Measurements from ENCODE around the gene ARHGAP4.

The ARHGAP4 gene

DNA sequence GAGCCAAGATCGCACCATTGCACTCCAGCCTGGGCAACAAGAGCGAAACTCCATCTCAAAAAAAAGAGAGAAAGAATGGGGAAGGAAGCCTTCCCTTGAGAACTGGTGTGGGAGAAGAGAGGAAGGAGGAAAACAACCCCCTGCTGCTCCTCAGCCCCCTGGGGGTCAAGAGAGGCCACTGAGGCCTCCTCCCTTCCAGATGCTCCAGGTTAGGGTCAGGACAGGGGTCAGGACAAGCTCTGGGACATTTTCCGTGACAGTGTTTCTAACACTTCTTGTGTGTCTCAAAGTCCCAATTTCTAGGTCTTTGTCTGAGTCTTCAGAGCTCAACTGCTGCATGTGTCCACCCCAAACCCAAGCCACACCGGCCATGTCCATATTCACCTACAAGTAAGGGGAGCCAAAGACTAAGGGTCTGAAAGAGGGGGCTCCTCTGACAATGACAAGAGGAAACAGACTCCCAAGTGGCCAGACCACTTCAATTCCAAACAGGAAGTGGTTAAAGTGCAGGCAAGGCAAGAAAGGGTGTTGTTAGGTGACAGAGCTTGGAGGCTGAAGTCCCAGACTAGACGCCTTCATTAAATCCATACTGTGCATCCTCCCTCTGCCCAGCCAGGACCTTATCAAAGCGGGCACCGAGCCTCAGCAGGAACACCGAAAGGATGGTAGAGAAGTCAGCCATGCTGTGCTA, 48.3 kb downstream of the ARHGAP4 start:
- DNase-seq, result no peak

DNA sequence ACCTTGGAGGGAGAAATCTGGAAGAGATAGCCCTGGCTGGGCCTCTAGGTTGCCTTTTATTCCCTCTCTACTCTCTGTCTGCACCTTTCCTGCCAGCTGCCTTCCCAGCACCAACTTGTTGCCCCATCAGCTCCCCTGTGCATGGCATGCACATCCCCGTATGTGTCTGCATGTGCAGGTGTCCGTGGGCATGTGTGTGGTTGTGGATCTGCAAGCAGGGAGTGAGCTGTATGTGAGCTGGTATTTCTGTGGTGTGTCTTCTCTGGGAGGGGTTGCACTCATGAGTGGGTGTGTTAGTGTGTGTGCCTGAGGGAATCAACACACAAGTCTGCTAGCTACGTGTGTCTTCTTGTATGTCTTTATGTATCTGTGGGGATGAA, 50.0 kb downstream of the ARHGAP4 start:
- DNase-seq, result no peak

DNA sequence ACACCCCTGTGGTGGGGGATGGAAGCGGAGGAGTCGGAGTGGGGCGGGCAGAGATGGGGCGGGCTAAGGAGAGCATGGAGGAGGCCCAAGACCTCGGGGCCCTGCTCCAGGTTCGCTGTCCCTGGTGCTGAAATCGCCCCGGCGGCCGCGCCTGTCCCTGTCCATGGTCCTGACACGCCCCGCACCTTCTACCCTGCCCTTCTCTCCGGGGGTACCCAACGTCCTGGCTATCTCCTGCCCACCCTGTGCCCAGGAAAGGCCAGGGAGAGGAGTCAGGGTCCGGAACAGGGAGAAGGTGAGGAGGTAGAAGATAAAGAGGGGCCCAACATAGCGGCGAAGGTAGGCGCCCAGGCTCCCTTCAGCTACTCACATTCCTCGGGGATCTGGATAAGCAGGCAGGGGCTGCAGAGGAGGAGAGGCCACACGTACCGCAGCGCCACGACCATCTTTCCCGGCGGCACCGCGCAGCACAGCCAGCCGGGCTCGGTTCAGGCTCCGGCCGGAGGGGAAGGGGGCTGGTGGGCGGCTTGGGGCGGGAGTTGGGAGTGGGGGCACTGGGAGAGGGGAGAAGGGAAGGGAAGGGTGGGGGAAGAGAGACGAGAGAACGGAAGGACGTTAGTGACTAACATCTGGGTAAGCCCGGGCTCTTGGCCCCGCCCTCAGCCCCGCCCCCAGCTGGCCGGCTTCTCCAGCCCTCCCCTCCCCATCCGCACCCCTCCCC, 50.5 kb downstream of the ARHGAP4 start:
- no peak for DNase-seq

DNA sequence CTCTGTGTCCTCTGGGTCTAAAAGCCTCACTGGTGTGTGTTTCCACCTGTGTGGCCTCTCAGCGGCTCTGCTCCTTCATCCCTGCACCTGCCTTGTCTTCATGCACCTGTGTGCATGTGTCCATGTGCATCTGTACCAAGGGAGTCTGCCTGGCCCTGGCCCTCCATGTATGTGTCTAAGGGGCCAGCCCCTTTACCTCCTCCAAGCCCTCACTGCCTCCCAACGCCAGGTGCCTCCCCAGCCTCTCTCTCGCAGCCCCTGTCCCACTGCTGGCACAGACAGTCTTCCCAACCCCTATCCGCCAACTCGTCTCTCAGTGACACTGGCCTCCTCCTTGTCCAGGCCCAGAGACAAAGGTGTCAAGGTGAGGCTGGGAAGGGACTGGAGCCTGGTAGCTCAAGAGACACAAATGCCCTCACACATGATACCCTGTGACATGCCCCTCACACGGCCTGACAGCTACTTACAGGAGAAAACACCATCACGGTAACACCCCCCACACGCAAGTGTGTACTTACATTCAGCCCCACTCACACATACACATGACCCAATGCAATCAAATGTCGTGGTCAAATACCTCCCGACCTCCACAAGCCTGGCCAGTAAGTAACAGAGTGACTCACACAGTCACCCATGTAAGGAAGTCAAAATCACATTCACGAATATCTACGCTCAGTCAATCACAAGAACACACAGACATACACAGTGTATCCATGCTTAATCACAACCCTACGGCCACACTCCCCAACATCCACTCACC, 51.5 kb downstream of the ARHGAP4 start:
- DNase-seq, result no peak

DNA sequence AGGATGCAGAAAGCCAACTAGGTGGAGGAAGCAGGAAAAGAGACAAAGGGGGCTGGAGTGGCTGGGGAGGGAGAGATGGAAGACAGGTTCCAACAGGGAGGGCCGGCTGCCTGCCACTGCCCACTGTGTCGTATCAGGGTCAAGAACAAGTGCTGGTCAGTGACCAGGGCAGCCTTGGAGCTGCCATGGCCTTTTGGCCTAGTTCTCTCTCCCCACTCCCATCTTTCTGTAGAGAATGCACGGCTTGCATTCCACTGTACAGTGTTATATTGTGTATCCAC, 52.0 kb downstream of the ARHGAP4 start:
- DNase-seq, result no peak

DNA sequence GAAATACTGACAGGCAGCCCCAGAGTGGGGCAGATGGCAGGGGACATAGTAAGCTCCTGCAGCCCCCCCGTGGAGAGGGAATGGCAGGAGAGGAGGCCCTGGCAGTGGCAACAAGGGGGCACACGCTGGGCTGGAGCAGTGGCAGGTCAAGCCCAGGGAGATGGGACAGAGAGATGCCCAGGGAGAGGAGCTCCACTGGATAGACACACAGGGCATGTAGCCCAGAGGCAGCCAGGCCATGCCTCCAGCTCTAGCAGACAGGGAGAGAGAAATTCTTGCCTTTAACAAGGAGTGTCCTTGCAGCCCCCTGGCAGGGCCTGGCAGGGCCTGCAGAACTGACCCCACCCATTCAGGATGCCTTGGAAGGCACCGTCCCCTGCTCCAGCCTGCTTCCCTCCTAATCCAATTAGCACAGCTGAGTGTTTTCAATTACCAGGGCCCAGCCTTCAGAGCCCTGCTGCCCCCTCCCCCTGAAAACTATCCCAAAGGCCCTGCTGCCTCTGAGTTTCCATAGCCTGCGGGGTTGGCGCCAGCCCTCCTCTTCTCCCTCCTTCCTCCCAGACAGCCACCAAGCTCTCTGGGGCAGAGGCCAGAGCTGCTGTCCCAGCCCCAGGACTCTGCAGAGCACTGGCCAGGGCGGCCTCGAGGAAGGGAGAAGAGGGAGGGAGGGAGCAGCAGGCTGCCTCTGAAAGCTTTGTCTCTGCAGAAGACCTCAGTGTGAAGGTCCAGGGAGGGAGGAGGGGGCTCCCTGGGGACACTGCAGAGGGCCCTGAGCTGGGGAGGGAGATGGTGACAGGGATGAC, 52.6 kb downstream of the ARHGAP4 start:
- DNase-seq, result no peak

DNA sequence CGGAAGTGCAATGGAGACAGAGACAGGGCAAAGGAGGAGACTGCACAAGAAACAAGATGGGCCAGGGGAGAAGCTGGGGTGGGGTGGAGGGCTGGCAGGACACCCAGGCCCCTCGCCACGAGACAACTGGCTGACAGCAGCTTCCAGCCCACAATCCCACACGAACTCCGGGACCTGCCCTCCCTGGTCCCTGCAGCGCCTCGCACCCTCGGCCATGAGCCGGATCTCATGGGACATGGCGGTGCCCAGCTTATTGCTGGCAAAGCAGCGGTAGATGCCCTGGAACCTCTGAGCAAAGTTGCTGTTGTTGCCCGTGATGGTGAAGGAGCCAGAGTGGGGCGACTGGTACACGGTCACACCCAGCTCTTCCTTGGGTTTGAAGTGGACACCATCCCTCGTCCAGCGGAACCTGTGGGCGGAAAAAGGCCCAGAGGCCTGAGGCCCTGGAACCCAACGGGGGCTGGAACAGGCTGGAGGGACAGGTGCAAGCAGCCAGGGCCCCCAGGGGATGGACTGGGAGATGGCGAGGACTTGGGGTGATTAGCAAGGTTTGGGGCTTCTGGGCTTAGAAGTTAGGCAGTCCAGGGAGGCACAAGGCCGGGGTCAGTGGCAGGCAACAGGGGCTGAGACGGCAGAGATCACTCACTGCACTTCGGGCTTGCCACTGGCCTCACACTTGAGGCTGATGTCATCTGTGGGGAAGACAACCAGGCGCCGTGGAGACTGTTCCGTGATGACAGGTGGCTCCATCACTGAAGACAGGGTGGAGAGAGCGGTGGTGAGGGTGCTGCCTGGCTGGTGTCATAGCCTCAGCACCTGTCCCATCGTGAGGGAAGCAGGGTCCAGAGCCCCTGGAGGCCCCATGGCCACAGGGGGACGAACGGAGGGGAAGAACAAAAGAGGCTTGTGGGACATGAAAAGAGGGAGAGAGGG, 53.9 kb downstream of the ARHGAP4 start:
- no peak for DNase-seq

DNA sequence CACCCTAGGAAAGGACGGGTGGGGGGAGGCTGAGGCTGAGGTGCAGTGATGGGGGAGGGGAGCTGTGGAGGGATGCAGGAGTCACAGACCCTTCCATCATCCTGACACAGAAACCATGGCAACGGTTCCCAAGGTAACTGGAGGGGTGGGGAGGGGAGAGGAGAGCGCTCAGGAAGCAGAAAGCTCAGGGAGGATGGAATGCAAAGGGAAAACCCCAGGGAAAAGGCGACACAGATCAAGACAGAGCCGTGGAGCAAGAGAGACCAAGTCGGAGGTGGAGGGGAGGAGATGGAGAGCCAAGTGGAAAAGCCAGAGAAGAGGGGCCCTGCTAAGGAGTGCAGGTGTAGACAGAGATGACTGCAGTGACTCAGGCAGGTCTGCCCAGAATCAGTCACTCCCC, 54.6 kb downstream of the ARHGAP4 start:
- no peak for DNase-seq

DNA sequence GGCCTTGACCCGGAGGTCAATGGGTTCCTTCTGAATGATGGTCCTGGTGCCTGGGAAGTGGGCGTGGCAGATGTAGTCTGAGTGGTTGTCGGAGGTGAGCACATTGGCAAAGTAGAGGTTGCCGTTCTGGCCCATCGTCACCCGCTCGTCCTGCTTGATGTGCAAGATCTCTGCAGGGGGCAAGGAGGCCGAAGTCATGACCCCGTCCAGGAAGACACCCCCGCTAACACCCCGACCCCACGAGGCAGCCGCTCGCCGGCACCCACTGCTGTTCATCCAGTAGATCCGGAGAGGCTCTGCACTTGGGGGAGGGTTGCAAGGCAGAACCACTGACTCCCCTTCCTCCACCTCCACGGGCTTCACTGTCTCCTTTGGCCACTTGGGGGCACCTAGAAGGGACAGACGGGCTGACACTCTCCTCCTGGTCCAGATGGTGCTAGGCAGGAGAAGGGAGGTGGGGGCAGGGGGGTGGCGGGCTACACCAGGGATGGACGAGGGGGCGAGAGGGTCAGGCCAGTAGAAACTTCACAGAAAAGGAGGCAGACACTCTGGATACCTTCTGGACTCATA, 55.2 kb downstream of the ARHGAP4 start:
- no peak for DNase-seq

DNA sequence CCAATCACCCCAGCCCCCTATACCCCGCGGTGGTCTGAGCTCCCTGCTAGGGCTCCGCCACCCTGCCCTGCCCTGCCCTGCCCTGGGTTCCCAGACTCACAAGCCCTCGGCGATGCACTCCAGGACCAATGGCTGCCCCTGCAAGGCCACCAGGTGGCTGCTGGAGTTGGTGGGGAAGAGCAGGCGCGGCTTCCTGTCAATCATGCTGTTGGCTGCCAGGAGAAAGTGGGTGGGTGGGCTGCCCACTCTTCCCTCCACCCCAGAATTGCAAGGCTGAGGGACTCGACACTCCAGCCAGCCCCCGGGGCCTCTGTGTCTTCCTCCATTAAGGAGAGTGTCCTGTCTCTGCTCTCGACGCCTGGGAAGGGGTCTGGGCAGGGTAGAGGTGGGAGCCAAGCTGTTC, 55.8 kb downstream of the ARHGAP4 start:
- DNase-seq, result no peak

DNA sequence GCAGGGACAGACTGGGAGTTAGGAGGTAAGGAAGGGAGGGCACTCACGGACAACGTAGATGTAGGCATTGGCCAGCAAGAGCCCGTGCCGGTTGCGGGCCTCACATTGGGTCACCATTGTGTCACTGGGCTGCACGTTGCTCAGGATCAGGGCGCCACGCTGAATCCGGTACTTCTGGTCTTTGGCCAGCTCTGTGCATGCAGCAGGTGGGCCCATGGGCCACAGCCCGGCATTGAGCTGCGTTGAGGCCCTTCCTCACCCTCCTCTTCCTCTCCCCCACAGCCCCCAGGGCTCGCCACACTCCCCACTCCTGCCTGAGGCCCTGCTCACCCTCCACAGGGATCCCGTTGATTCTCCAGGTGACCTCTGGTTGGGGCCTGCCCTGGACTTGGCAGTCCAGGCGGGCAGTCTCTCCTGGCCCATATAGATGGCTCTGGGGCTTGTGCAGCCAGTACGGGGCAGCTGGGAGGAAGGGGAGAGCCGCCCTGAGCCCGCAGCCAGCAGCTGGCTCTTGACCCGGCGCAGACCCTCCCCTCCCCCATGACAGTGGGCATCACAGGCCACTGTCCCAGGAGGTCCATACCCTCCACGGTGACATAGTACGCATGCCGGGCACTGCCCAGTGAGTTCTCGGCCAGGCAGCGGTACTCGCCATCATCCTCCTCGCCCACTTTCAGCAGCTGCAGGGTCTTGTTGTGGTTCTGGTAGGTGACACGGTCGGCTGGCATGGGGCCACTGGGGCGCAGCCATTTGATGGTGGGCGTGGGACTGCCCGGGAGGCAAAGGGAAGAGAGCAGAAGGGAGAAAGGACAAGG, 56.4 kb downstream of the ARHGAP4 start:
- no peak for DNase-seq

DNA sequence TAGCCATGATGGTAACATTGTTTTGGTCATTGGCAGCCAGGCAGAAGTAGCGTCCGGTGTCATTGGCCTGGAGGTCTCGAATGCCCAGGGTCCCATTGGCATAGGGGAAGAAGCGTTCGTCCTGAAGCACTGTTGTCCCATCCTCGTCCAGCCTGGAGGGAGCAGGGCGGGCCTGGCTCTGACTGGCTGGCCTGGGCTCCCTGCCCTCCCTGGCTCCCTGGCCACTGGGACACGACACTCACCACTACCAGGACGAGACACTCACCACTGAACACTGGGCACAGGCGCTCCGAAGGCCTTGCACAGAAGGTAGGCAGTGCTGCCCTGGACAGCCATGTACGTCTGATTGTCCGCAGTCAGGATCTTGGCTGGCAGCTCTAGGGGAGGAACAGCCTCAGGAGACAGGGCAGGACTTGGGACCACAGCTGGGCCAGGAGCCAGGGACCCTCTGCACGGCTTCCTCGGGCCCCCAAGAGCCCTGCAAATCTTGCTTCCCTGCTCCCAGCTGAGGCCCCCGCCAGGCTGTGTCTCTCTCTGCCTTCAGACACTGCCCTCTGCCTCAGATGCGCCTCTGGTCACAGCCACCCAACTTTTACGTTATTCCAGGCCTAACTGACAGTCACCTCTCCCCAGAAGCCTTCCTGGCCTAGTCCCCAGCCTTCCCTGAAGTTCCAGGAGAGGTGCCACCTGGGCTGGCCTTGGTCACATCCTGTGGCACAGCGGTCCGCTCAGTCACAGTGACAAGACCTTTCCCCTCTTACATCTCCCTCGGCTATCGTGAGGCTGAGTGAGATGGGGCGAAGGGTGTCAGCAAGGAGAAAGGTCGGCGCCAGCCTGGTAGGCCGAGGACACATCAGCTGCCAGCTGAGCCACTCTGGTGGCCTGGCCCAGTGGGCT, 57.2 kb downstream of the ARHGAP4 start:
- DNase-seq, result no peak

DNA sequence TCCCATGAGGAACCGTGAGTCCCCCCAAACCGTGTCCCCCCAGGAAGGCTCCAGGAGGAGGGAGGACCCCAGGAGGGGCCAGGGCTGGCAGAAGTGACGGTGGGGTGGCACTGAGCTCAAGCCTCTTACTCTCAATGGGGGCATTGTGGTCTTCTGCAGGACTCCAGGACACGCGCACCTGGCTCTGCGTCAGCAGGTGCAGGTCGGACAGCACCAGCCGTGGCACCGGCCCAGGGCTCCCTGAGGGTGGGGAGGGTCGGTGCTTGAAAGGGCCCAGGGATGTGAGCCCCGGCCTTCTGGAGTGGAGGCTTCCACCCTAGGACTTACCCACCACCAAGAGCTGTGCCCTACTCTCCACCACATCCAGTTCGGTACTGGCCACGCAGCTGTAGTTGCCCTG, 58.4 kb downstream of the ARHGAP4 start:
- DNase-seq, result no peak

DNA sequence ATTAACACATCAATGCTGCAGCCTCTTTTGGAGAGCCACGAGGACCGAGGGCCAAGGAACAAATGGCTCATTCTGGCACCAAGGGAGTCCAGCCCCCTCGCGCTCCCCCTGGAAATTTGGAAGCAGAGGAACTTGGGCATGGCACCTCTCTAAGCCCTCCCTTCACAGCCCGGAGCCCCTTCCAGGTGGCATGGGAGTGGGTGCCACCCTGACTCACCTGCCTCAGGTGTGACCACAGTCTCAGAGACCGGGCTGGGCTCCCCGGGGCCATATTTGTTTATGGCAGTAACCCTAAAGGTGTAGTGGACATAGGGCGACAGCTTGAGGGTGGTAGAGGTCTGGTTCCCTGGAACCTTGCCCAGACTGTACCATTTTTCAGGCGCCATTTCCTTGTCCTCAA, 58.9 kb downstream of the ARHGAP4 start:
- no peak for DNase-seq

DNA sequence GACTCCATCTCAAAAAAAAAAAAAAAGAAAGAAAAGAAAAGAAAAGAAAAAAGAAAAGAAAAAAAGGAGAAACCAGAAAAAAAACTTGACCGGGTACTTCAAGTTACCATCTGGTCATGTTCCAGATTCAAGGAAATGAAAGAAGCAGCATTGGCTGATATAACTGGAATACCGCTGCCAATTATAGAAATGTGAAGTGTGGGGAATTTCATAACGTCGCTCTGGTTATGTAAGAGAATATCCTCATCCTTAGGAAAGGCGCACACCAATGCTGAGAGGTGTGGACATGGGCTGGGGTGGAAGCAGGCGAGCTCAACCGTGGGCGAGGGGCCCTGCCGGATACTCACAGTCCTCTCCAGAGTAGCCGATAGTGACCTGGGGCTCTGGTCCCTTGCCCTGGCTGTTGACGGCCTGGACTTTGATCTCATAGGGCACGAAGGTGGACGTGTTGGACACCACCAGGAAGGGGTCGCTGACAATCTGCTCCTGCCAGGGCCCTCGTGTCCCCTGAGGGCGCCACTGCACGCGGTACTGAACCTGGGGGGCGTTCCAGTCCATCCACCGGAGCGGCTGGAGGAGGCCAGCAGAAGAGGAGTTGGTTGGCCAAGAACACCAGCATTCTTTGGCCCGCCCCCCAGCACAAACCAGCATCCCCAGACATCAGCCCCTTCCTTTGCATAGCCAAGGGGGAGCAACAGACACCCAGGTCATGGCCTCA, 59.6 kb downstream of the ARHGAP4 start:
- DNase-seq, result no peak

DNA sequence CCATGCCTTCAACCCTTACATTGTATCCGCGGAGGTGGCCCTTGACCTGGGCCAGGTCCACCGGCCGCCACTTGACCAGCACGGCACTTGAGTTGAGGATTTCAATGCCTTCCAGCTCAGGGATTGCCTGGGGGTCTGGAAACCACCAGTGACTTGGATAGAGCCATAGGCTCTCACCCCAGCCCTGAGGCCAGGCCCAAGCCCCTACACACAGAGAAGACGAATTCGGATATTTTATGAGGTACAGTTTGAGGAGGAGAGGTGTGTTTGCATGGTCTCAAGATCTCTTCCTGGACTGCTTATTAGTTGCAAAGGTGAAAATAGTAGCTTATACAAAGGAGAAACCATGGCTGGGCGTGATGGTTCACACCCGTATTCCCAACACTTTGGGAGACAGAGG, 60.4 kb downstream of the ARHGAP4 start:
- no peak for DNase-seq

DNA sequence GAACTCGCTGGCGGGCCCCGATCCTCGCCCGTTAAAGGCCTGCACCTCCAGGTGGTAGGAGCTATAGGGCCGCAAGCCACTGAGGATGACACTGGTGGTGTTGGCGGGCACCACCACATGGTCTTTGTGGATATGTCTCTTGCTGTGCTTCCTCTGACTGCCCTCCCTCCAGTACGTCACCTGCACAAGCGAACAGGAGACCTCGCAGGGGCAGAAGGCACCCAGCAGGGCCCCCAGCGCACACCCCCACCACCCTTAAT, 60.8 kb downstream of the ARHGAP4 start:
- DNase-seq, result no peak

DNA sequence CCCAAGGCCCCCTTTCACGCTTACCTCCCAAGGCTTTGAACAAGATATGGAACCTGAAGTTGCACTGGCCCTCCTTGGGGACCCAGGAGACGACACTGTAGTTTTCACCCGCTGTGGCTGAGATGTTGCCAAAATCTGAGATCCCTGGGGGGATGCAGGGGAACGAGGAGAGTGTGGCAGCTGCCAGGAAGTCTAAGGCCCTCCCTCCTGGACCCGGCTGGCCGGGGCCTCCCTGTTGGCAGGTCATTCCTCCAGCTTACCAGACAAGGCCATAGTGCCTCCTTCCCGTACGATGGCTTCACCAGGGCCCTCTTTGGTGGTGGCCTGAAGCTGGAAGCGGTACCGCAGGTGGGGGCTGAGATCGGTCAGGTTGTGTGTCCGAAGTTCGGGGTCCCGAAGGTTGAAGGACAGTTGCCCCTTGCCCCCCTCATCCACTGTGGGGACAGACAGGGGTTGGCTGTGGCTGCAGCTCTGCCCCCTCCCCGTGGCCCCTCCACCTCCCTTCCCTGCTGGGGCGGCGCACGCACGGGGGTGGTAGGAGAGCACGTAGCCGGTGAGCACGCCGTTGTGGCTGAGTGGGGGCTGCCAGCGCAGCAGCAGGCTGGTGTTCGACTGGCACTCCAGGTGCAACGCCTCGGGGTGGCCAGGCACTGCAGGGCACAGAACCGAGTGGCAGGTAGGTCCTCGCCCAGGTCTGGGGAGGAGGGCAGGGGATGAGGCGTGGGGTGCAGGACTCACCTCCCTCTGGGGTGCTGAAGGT, 61.3 kb downstream of the ARHGAP4 start:
- DNase-seq, result no peak

DNA sequence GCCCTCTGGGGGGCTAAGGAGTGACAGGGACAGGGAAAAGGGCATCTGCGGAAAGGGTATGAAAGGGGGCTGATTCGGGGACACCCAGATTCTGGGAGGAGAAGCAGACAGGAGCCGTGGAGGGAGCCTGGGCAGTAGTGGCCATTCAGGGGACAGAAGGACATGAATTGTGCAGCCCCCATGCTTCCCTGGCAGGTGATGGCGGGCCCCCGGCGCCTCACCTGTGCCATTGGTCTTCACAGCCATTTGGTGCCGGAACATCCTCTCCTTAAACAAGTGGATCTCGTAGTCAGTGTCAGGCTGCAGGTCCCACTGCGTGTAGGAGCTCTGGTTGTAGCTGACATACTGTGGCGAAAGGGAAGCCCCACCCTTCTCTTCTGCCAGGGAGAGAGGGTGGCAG, 62.0 kb downstream of the ARHGAP4 start:
- no peak for DNase-seq
